LNCAP (cell line): Measurements from ENCODE around the gene SIPA1L3.

Experiments used
- TF ChIP-seq, protein P1 (sequence below): fragments of 450-650 bp; IDR thresholded peaks from 2 replicates; pipeline ENCODE4 v1.5.1; 2017; ENCODE audit warnings: mild to moderate bottlenecking

SIPA1L3 gene

DNA sequence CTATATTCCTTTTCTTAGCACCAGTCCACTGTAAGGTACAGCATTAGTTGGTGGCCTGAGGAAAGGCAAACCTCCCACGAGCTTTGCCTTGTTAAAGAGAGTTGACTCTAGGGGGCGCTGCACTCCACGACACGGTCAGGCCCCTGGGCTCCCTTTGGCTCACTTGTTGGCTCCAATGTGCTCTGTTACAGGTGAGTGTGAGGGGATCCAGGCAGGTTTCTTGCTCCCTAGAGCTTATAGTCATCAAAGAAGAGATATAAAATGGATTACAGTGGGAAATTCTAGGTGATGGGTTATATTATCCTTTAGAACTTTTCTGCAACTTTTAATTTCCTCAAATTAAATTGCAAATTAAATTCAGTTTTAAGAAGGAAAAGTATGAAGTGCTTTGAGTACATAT, 4.3 kb upstream of the SIPA1L3 start:
- TF ChIP-seq, protein P1, sequence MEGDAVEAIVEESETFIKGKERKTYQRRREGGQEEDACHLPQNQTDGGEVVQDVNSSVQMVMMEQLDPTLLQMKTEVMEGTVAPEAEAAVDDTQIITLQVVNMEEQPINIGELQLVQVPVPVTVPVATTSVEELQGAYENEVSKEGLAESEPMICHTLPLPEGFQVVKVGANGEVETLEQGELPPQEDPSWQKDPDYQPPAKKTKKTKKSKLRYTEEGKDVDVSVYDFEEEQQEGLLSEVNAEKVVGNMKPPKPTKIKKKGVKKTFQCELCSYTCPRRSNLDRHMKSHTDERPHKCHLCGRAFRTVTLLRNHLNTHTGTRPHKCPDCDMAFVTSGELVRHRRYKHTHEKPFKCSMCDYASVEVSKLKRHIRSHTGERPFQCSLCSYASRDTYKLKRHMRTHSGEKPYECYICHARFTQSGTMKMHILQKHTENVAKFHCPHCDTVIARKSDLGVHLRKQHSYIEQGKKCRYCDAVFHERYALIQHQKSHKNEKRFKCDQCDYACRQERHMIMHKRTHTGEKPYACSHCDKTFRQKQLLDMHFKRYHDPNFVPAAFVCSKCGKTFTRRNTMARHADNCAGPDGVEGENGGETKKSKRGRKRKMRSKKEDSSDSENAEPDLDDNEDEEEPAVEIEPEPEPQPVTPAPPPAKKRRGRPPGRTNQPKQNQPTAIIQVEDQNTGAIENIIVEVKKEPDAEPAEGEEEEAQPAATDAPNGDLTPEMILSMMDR, result peak; percentile 82

DNA sequence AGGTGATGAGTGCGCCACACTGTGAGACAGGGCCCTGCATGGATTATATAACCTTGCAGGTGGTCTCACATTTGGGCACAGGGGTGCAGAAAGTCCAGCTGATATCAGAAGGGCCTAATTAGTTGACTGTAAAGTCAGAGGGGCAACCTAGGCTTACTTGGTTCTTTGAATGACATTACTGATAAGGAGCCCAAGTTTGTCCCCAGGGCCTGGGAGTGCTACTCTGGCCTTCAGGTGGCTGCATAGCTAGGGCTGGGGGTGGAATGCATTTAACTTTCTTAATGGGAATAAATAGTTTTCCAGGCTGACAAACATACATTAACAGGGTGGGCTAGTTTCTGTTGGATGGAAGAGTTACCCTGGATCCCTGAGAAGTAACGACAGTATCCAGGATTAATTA, 3.9 kb upstream of the SIPA1L3 start:
- TF ChIP-seq, protein P1, result no peak

DNA sequence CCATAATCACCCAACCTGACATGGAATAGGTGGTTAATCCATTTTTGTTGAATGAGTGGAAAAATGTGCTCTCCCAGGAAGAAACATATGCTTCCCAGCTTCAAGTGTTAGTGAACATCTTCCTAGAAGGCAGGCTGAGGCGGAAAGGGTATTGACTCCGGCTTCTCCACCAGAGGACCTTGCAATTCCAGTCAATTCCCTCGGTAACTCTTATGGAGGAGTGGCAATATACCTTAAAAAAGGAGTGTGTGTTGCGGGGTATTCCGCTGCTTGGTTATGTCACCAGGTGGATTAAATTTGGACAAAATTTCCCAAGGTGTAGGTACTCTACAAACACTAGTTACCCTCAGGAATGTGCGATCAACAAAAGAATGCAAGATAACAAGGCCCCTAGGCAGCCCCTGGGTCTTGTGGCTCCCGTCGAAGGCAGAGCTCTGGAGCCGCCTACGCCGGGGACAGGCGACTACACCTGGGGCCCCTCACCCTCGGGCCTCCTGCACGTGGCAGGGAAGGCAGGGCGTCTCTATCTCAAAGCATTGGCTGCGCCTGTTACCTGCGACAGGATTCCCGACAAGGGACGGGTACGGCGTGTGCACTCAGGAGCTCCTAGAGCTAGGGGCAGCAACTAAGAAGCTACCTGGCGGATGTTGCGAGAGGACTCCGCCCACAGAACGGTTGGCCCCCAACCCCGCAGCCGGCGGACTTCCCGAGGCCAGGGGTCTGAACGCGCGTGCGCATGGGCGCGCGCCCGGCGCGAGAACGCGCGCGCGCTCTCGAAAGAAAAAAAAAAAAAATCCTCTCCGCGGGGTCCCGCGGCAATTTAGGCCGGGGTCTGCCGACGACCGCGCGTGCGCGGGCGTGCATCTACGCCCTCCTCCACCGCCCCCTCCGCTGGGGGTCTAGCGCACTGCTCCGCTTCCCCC, 801 bp upstream of the SIPA1L3 start, which contains the start of gene WDR87:
WDR87 (minus strand) TSS at position 649 of the 923 bp plus-strand sequence. CDS start 8,355 bp downstream, outside the sequence.
- TF ChIP-seq, protein P1, result no peak

DNA sequence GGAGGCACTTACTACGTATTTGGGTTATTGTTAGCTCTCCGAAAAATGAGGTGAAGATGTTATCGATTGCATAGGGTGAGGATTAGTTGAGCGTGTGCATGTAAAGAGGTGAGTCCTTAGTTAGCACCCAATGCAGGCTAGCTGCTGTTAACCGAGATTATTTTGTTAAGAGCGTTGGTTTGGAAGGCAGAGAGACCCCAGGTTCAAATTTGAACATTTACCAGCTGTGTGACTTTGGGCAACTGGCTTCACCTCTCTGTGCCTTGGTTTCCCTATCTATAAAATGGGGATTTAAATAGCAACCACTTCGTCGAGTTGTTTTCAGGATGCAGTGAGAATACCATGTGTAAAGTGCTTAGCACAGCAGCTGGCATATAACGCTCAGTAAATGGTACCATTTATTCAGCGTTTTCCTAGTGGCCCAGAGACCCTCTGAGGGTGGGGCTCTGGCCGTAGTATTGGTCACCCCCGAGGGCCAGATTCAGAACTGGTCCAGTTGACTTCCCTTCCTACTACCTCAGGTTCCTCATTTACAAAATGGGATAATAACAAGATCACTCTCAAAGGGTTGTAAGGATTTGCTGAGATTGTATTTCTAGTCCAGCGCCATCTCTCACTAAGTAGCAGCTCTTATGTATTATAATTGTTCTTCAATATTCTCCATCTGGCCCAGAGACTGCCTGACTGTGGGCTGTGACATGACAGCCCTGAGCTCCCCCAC, 887 bp downstream of the SIPA1L3 start:
- TF ChIP-seq, protein P1, result no peak

DNA sequence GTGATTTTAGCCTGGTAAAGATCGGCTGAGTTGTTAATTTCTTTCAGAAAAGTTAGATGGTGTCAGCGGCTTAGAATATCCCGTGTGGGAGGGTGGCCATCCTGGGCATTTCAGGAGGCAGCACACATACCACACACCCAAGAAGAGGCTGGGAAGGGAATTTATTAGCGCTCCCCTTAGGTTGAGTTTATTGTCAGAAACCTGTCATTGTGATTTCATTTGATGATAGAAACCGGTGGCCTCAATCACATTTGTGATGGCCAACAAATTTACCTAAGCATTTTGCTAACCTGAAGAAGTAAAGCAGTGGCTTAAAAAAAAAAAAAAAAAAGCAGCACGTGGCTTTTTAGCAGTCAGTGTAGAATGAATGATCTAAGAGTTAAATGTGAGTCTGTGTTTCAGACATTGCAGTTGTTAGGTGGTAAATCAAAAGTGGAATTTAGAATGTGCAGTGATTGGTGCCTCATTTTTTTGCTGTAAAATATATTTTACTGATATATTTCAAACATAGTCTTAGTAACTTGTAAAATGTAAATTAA, 2.7 kb downstream of the SIPA1L3 start:
- TF ChIP-seq, protein P1, result no peak

DNA sequence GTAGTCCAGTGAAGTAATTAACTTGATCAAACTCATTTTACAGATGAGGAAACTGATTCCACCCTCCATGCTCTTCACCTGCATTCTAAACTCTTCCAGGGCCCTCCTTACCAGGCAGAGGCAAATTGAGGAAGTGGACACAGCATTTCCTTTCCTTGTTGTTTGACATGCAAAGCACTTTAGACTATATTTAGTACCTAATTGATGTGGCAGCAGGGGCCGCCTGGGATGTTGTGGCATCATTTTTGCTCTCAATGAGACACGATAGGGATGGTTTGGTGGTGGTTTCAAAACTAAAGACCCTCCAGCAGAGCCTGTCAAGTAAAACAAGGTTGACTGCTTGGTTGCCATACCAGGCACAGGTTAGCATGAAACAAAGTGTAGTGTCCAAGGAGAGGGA, 7.9 kb downstream of the SIPA1L3 start:
- TF ChIP-seq, protein P1, result no peak

DNA sequence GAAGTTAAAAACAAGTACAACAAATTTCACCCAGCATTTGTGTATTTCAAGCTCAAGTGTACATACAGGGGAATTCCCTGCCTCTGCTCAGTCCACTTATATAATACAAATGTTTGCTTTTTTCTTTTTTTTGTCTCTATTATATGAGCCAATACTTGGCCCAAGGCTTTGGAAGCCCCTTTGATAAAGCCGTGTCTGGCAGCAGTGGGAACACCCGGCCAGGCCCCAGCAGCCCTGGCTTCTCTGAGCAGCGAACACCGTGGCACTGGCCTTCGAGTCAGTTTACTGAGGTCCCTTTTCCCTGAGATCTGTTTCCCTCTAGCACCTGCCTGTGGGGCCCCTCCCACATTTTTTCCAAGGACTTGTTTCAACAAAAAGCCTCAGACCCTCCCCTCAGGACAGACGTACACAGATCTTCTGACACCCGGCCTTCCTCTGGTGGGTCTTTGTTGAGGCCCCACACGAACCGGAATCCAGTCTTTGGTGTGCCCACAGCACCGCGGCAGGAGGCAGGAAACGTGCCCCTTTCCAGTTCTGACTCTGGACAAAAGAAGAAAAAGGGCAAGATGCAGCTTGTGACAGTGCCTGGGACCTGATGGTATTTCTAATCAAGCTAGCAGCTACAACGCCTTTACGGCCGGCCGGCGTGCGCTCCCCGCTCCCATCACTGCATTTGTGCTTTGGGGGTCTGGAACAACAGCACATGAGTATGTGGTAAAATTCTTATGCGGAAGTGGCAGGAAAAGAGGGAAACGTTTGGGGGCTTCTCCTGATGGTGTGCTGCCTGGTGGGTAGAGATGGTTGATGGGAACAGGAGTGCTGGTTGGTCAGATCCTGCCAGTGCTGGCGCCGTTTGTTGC, 13.8 kb downstream of the SIPA1L3 start:
- TF ChIP-seq, protein P1, result no peak
